IPS-NIHi11 (cell line): ENCODE measurements around the gene CHST11.
"Not testable (repeated sequence)": the region's sequence is repeated elsewhere in the genome, so short reads cannot be mapped to it uniquely, and the experiment has no call there.

Experiments
- DNase-seq: peaks from one replicate; pipeline ENCODE4 v3.0.0; 2012; ENCODE audit warnings: mixed read lengths, low spot score

The CHST11 gene

DNA sequence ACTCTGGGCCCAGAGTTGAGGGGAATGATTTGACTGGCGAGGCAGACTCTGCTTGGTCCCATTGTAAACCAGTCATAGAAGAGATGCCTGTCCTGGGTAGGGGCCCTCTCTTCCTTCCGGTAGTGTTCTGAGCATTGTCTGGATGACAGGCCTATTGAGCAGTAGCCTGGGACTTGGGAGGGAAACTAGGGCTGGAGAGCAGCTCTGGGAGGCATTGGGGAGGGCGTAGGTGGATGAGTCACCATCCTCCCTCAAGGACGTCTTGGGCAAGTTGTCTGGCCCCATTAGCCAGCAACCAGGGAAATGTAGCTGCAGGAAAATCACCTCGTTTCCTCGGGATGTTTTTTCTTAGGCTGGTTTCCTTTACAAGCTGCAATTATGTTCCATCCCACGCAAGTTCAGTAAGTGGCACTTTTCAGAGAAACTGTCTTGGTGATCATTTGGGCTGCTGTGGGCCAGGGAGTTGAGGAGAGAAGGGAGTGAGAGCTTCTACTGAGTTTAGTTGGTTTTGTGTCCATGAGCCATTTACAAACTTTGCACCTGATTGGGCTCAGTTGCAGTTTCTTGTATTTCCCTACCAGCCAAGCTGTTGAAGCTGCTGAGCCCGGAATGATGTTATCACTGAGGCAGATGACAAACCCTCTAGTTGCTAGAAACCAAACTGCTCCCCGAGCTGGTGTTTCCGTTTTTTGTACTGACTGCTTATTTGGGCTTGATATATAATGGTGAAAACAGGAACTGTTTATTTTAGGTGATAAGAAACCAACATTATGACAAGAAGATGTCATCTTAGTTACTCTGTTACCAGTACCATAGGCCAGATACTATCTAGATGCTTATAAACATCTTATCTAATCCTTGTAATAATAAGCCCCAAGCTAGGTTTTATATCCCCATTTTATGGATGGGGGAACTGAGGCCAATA is 147.6 kb downstream of the CHST11 start:
- peak; percentile 60 for DNase-seq

- DNase-seq, result no peak
These were observed 148.4 kb downstream of the CHST11 start for GRCh38 chr12:104604995-104605675.

- DNase-seq, result no peak
These were observed 148.9 kb downstream of the CHST11 start for GRCh38 chr12:104605685-104606084.

GRCh38 chr12:104608998-104609397 is 152.2 kb downstream of the CHST11 start:
- DNase-seq, result no peak

GRCh38 chr12:104609445-104609844 is 152.7 kb downstream of the CHST11 start:
- DNase-seq, result no peak

DNA sequence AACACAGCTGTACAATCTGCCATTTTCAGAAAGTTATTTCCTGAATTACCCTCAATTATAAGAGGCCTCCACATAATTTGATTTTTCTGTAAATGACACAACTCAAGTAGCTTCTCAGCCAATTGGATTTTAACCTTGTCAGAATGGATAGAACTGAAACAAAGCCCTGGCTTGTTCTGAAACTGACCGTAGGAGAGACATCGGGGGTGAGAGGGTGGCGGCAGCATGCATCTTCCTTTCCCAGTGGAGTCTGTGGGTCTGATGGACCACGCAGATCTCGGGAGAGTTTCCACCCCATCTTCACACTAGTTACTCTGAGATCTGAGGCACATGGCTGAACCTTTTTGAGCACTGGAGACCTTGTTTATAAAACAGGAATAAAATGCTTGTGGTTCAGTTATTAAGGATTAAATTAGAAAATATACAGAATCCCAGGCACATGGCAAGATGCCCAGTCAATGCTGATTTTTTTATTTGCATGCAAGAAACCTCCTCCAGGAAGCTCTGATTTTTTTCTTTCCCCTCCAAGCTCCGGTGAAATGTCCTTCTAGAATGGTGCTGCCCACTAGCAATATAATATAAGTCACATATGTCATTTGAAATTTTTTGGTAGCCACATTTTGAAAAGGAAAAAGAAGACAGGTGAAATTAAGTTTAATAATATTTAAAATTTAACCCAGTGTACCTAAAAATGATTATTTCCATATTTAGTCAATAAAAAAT is 153.9 kb downstream of the CHST11 start:
- no peak for DNase-seq

- DNase-seq, result no peak
These were observed 154.9 kb downstream of the CHST11 start for GRCh38 chr12:104611671-104612070.

GRCh38 chr12:104613372-104613771 is 156.6 kb downstream of the CHST11 start:
- not testable (repeated sequence) for DNase-seq

DNA sequence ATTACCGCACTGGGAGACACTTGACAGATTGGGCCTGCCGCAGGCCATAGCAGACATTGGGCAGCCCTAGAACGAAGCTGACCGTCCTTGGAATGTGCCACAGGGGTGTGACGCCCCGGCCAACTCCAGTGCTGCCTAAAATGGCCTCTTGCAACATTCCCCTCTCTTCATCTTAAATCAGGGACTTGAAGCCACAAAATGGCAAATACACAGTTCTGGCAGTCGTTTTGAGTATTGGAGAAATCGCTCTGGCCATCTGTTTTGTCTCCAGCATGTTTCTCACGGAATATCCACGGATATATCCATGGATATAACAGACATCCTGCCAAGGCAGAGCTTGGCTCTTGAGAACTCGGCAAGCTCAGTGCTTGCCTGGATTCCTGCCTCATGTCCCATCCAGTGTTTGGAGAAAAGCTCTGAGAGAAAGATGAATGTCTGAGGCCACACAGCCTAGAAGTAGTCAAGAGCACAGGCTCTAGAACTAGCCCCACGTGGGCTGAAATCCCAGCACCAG is 158.4 kb downstream of the CHST11 start:
- DNase-seq, result no peak

GRCh38 chr12:104618691-104619090 is 161.9 kb downstream of the CHST11 start:
- no peak for DNase-seq

DNA sequence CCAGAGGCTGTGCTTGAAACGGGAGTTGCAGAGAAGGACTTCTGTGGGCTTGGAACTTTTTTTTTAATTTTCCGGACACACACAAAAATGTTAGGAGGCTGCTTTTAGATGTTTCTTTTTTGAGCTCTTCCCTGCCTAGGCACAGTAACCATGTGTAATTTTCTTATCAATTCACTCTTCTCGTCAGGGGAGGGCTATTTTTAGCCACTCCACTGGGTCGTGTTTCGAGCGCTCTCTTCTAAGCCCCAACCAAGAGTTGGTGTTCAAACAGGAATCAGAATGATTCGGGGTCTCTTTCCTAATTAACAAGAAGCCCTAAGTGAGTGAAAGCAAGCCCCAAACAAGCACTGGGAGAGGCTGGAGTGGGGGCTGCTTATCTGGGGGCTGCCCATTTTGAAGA is 162.6 kb downstream of the CHST11 start:
- DNase-seq, result no peak

DNA sequence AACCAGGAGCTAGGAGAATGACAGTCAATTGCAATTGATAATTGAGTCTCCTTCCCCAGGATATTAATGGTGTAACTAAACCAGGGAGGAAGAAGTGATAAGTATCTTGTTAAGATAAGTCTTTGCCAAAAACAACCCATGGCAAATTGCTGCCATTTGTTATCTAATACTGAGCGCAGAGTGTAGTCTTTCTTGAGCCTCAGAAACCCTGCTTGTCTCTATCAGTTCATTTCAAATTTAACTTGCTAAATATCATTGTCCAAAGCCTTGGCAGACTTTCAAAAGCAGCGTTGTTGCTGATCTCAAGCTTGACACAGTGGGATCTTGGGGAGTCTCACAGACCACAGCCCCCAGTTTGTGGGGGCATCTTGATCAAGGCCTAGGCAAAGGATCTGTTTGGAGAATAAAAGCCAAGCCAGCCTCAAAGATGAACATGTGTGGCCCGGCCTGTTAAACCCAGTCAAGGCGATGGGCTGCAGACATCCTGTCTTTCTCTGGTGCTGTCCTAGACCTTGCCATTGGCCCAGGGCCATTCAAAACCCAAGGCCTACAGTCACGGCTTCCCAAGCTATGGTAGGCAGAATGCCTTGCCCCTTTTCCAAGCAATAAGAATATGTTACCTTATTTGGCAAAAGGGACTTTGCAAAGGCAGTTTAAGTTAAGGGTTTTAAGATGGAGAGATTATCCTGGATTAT is 164.2 kb downstream of the CHST11 start:
- no peak for DNase-seq

GRCh38 chr12:104622928-104623327 is 166.2 kb downstream of the CHST11 start:
- DNase-seq, result no peak

DNA sequence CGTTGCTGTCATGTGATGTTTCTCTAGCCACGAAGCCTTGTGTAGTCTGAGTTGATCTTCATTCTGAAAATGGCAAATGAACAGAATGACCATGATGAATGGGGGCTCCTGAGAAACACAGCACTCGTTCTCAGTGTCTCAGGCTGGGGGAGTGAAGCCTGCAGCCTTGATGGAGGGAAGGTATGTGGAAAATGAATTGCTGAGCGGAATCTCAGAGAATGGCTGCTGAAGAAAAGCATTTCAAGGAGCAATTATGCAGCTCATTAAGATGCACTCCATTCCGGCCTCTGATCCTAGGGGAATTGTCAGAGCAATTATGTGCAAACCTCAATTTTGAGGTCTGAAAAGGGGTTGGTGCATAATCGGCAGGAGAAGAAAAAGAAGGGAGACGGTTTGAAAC is 167.1 kb downstream of the CHST11 start:
- DNase-seq, result no peak

GRCh38 chr12:104624529-104624928 is 167.8 kb downstream of the CHST11 start:
- DNase-seq, result no peak

DNA sequence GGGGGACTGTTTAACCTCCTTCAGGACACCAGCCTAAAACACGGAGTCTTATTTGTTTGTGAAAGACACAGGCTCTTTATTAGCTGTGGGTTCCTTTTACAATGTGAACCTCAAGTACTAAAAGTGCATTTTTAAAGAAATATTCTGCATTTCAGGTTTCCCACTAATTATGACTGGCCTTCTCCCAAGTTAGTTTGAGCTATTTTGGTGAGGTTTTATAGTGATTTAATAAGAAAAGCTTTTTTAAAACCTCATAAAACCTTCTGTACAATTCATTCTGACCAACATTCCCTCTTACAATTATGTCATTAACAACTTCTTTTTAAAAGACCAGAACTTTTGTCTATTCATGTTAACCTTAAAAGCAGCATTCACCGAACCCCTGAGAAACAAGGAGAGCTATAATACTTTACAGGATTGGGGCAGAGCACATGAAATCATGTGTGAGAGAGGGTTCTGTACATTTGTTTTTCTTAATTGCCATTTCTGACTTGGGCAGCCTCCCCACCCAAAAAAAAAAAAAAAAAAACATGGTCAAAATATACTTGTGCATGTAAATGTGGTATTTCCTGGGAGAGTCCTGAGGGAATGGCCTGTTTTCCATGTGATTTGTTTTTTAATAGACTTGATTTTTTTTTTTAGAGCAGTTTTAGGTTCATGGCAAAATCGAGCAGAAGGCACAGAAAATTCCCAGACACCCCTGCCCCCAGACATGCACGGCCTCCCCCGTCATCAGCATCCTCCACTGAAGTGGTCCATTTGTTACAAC is 169.5 kb downstream of the CHST11 start:
- DNase-seq, result no peak

DNA sequence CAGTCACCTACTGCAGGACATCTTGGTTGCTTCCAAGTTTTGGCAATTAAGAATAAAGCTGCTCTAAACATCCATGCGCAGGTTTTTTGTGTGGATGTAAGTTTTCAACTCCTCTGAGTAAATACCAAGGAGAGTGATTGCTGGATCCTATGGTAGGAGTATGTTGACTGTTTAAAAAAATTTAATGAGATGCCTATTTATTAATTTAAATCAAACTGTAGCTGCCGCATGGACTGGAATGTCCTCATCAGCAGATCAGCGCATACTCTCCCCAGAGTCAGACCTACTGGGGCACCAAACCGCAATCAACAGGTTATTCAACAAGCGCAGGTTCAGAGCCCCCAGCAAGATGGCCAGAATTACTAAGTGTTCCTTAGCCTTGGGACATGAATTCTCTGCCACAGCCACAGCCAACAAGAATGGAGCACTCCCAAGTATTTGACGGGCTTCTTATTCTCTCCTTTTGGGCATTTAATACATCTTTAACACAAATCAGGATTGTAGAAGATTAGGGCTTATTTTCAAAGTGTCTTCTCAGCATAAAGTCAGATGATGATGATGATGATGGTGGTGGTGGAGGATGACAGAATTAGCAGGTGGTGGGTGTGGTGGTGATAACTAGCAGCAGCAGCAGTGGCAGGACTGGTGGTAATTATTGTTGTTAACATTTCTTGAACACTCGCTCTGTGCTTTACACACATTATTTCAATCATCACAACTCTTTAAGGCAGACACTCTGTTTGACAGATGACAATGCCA is 170.7 kb downstream of the CHST11 start:
- no peak for DNase-seq

- no peak for DNase-seq
These were observed 171.5 kb downstream of the CHST11 start for GRCh38 chr12:104627990-104628830.

GRCh38 chr12:104628831-104629135 is 172.0 kb downstream of the CHST11 start:
- no peak for DNase-seq
